ENCODE data around the gene PDLIM3. TPM values are rescaled to one million over a fixed set of nuclear protein-coding genes. Genes with fewer than 3 reads are reported as not detected.
"Not testable (repeated sequence)": the region's sequence is repeated elsewhere in the genome, so short reads cannot be mapped to it uniquely, and the experiment has no call there.

Gene PDLIM3
- total and polyA plus RNA-seq, 2 donors (not counting 1 experiment from before 2014, with no cell fraction given): 0.15 TPM; not detected in 1

GRCh38 chr4:185512516-185512915, 22.8 kb downstream of the PDLIM3 start:
- ChIA-PET POLR2A (no interaction called here), CTCF (no interaction called here)

GRCh38 chr4:185511243-185511642, 24.1 kb downstream of the PDLIM3 start:
- intact Hi-C loops (cut with micrococcal nuclease); DNase-seq; H3K4me1 ChIP-seq (ENCODE audit: control insufficient read depth in 2 of 2, insufficient read depth in 2 of 2, low read length in 2 of 2); H3K27ac Mint-ChIP-seq; H3K4me3 ChIP-seq (ENCODE audit: control extremely low read depth in 1 of 5, extremely low read depth in 1 of 5, insufficient read depth in 1 of 5, low read depth in 2 of 5, low read length in 4 of 5); H3K36me3 ChIP-seq (replicated peaks in 1 of 2; ENCODE audit: control extremely low read depth in 1 of 2, control insufficient read depth in 1 of 2, extremely low read depth in 1 of 2, insufficient read depth in 2 of 2, low read length in 1 of 2); POLR2A ChIA-PET; H3K4me1 Mint-ChIP-seq; H3K9me3 Mint-ChIP-seq (ENCODE audit: insufficient read depth); H3K27ac ChIP-seq (ENCODE audit: low read length in 2 of 2); H3K9me3 ChIP-seq (ENCODE audit: control extremely low read depth in 1 of 3, control insufficient read depth in 2 of 3, insufficient read depth in 1 of 3, low read length in 2 of 3); H3K9ac ChIP-seq (ENCODE audit: low read length); ATAC-seq (ENCODE audit: low read depth); H2AFZ ChIP-seq (ENCODE audit: insufficient read depth, low read depth, low read length, poor library complexity, severe bottlenecking); H3K4me3 Mint-ChIP-seq; H4K20me1 ChIP-seq (ENCODE audit: control insufficient read depth, insufficient read depth, low read length, poor library complexity, severe bottlenecking); H3K4me2 ChIP-seq (replicated peaks; ENCODE audit: low read depth, low read length, poor library complexity, severe bottlenecking); H3K79me2 ChIP-seq (ENCODE audit: control insufficient read depth, insufficient read depth, low read length): not testable (repeated sequence)
- H3K27me3 Mint-ChIP-seq: peaks cover 57% of the 10 kb centered on the region
- 100% methylated on average over 1 of the region's 2 CpGs for WGBS (ENCODE audit: insufficient coverage)
- CTCF ChIA-PET: interaction anchor here (0.6 kb wide), 1 partner anchor 23 kb away, joined by 3 read pairs; no protein-coding TSS in a partner anchor
- H3K27me3 ChIP-seq (replicated peaks in 1 of 4; ENCODE audit: control extremely low read depth in 1 of 4, control insufficient read depth in 3 of 4, insufficient read depth in 4 of 4, low read length in 3 of 4): peaks cover 0 to 27% (median 11%) of the 10 kb centered on the region in 4 experiments

More at GRCh38 chr4:185512516-185512915, 22.8 kb downstream of the PDLIM3 start:
- Histone ChIP-seq H3K27ac (ENCODE audit: low read length in 2 of 2) (no peak overlapping the region), H3K79me2 (ENCODE audit: control insufficient read depth, insufficient read depth, low read length) (no peaks in the 10 kb centered on the region), H3K4me2 (replicated peaks; ENCODE audit: low read depth, low read length, poor library complexity, severe bottlenecking) (no peak overlapping the region), H3K4me3 (ENCODE audit: control extremely low read depth in 1 of 5, extremely low read depth in 1 of 5, insufficient read depth in 1 of 5, low read depth in 2 of 5, low read length in 4 of 5) (no peak overlapping the region), H3K4me1 (ENCODE audit: control insufficient read depth in 2 of 2, insufficient read depth in 2 of 2, low read length in 2 of 2) (peaks cover 4 to 7% of the 10 kb centered on the region in 2 donors), H3K36me3 (replicated peaks in 1 of 2; ENCODE audit: control extremely low read depth in 1 of 2, control insufficient read depth in 1 of 2, extremely low read depth in 1 of 2, insufficient read depth in 2 of 2, low read length in 1 of 2) (no peaks in the 10 kb centered on the region), H3K27me3 (replicated peaks in 1 of 4; ENCODE audit: control extremely low read depth in 1 of 4, control insufficient read depth in 3 of 4, insufficient read depth in 4 of 4, low read length in 3 of 4) (peaks cover 0 to 29% (median 13%) of the 10 kb centered on the region in 4 experiments), H2AFZ (ENCODE audit: insufficient read depth, low read depth, low read length, poor library complexity, severe bottlenecking) (no peak overlapping the region), H4K20me1 (ENCODE audit: control insufficient read depth, insufficient read depth, low read length, poor library complexity, severe bottlenecking) (no peaks in the 10 kb centered on the region), H3K9me3 (ENCODE audit: control extremely low read depth in 1 of 3, control insufficient read depth in 2 of 3, insufficient read depth in 1 of 3, low read length in 2 of 3) (no peaks in the 10 kb centered on the region), H3K9ac (ENCODE audit: low read length) (no peak overlapping the region)
- Mint-ChIP-seq H3K27me3 (peaks cover 59% of the 10 kb centered on the region), H3K9me3 (ENCODE audit: insufficient read depth) (no peaks in the 10 kb centered on the region), H3K27ac (no peak overlapping the region), H3K4me1 (peaks cover 4% of the 10 kb centered on the region), H3K4me3 (no peak overlapping the region)
- intact Hi-C loops (cut with micrococcal nuclease): no loop called here
- 70% methylated on average over 2 of the region's 3 CpGs for WGBS (ENCODE audit: insufficient coverage)
- no peak for DNase-seq
- TF ChIP-seq, protein P1, sequence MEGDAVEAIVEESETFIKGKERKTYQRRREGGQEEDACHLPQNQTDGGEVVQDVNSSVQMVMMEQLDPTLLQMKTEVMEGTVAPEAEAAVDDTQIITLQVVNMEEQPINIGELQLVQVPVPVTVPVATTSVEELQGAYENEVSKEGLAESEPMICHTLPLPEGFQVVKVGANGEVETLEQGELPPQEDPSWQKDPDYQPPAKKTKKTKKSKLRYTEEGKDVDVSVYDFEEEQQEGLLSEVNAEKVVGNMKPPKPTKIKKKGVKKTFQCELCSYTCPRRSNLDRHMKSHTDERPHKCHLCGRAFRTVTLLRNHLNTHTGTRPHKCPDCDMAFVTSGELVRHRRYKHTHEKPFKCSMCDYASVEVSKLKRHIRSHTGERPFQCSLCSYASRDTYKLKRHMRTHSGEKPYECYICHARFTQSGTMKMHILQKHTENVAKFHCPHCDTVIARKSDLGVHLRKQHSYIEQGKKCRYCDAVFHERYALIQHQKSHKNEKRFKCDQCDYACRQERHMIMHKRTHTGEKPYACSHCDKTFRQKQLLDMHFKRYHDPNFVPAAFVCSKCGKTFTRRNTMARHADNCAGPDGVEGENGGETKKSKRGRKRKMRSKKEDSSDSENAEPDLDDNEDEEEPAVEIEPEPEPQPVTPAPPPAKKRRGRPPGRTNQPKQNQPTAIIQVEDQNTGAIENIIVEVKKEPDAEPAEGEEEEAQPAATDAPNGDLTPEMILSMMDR (IDR thresholded peaks at IDR 0.05): no peak
- TF ChIP-seq EZH2 (IDR thresholded peaks at IDR 0.05; ENCODE audit: borderline replicate concordance, insufficient read depth, low read depth, low read length, poor library complexity, severe bottlenecking): no peak
- ATAC-seq (ENCODE audit: low read depth): no peak
